ENCODE results near the gene DAPK1.

- no peak for TF ChIP-seq CTCF (IDR thresholded peaks at IDR 0.05)
- no peak for TF ChIP-seq POLR2AphosphoS5 (IDR thresholded peaks at IDR 0.05)
- no peak for TF ChIP-seq POLR2A (IDR thresholded peaks at IDR 0.05)
Measured at GRCh38 chr9:87712801-87713277, 215.2 kb downstream of the DAPK1 start.

Measured in stomach (tissue), 4 donors.